Lower leg skin (tissue), 4 donors: ENCODE measurements around the gene MMP10. TPM values are rescaled to one million over a fixed set of nuclear protein-coding genes. Genes with fewer than 3 reads are reported as not detected.

ENCODE experiments used
- DNase-seq, 2 donors: peaks; one replicate each; pipeline ENCODE4 v3.0.0-alpha.2; 2019; ENCODE audit warnings: low spot score in 2 of 2
- H3K4me3 ChIP-seq: fragments of 200-600 bp; sonication (generic); 2 replicates; pipeline ENCODE4 v1.5.1; 2017; ENCODE audit warnings: mild to moderate bottlenecking, low read depth; ENCODE audit not compliant: poor library complexity, severe bottlenecking
- CTCF ChIP-seq, 3 donors: fragments of 450-650 bp; IDR thresholded peaks; one replicate each; pipeline ENCODE4 v1.5.1; 2016; ENCODE audit warnings: antibody characterized with exemption in 3 of 3, mild to moderate bottlenecking in 3 of 3, moderate library complexity in 2 of 3
- POLR2A ChIP-seq, 2 donors: fragments of 450-650 bp; IDR thresholded peaks; one replicate each; pipeline ENCODE4 v1.6.1; 2016 to 2017; ENCODE audit warnings: antibody characterized with exemption in 2 of 2, mild to moderate bottlenecking in 1 of 2, moderate library complexity in 1 of 2
- WGBS, 2 donors: methylation state at CpG; one replicate each; pipeline ENCODE4 v1.1.5; 2018; 5-methylcytosine and 5-hydroxymethylcytosine counted together
- intact Hi-C: fragments of 100-400 bp; cut with DNase I; formaldehyde crosslinking; loops from one replicate; pipeline ENCODE4 v1.15.0; 2023; ENCODE audit warnings: low total_unique reads
- total RNA-seq, 4 donors: library from RNA; depleted of rRNA; stranded (reverse); fragments of >200 nt; gene quantifications; one replicate each; pipeline ENCODE4 v1.1.0, GENCODE V29; 2016

Gene MMP10
- total RNA-seq, 4 donors from 2014 or later: not detected

GRCh38 chr11:102799681-102800340 is 19.4 kb upstream of the MMP10 start:
- intact Hi-C loops: no loop called here
- no peak for DNase-seq
- no peak overlapping the region for H3K4me3 ChIP-seq
- WGBS, 2 donors: 69 to 75% methylated on average over 6 of the region's 6 CpGs
- no peak for TF ChIP-seq CTCF (IDR thresholded peaks at IDR 0.05)
- TF ChIP-seq POLR2A (IDR thresholded peaks at IDR 0.05): no peak

- intact Hi-C loops: no loop called here
- WGBS, 2 donors: 88 to 92% methylated on average over 7 of the region's 7 CpGs
- DNase-seq: no peak
- no peak for TF ChIP-seq POLR2A (IDR thresholded peaks at IDR 0.05)
- no peak within 1 kb of the TSS for H3K4me3 ChIP-seq
Observed at GRCh38 chr11:102798012-102798746, 17.8 kb upstream of the MMP10 start, which contains the start of gene MMP1. TSS of gene MMP1 (minus strand) at chr11:102798160. CDS start at chr11:102798092, 68 bp downstream.

DNA sequence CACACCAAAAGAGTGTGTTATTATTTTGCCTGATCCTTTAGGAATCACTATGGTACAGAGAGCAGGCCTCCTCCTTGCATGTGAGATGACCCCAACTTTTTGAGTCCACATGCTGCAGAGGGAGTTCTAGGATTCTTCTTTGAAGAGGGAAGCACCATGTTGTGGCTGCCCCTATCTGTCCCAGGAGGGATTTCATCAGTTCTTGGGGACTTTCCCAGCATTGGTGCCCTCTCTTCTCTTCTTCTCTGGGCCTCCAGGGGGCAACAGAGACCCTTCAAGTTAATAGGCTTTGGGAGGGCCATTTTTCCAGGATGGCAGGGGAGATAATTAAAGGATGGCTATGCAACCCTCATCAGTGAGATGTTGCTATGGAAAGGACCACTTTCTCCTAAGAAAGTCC is 14.0 kb upstream of the MMP10 start:
- H3K4me3 ChIP-seq: no peak overlapping the region
- DNase-seq: no peak
- TF ChIP-seq POLR2A (IDR thresholded peaks at IDR 0.05) (no peak), CTCF (IDR thresholded peaks at IDR 0.05) (no peak)
- intact Hi-C loops: no loop called here

GRCh38 chr11:102793677-102794290 is 13.4 kb upstream of the MMP10 start:
- no peak for TF ChIP-seq POLR2A (IDR thresholded peaks at IDR 0.05)
- TF ChIP-seq CTCF (IDR thresholded peaks at IDR 0.05): no peak
- no peak overlapping the region for H3K4me3 ChIP-seq
- WGBS, 2 donors: 78 to 87% methylated on average over 6 of the region's 6 CpGs
- no peak for DNase-seq
- intact Hi-C loops: no loop called here

- DNase-seq: no peak
- H3K4me3 ChIP-seq: no peak overlapping the region
Observed at GRCh38 chr11:102792604-102793003, 12.2 kb upstream of the MMP10 start.

More at GRCh38 chr11:102792604-102793003, 12.2 kb upstream of the MMP10 start:
- intact Hi-C loops: no loop called here
- TF ChIP-seq CTCF (IDR thresholded peaks at IDR 0.05) (no peak), POLR2A (IDR thresholded peaks at IDR 0.05) (no peak)
- 73 to 77% methylated on average over 5 of the region's 5 CpGs for whole genome bisulfite sequencing, 2 donors
